HG03196 (cell line): ENCODE measurements around the gene SUCLG2.

Experiments used
- ATAC-seq: cut with Tn5 transposase; IDR thresholded peaks from one replicate; pipeline ENCODE4 v1.9.1; 2021; ENCODE audit not compliant: unreplicated experiment

The SUCLG2 gene

DNA sequence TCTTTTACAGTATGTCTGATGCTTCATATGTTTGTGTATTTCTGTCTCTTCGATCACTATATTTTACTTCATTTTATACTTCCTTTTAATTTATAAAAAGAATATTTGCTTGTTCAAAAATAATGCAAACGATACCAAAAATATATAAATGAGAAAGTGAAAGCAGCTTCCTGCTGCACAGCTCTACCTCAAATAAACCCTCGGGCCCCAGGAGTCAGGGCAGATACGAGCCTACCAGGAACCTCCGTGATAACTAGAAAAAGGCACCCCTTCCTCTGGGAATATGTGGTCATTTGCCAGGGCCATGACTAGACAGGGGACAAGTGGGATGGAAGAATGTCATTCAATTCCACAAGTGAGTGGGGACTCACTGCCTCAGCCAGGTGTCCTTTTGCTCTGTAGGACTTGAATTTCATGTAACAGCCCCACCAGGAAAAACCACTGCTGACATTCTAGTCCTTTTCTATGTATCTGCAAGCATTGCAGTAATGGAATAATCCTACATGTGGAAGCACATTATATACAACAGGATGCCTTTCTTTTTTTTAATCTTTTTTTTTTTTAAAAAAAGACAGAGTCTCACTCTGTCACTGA is 133.3 kb downstream of the SUCLG2 start:
- no peak for ATAC-seq

DNA sequence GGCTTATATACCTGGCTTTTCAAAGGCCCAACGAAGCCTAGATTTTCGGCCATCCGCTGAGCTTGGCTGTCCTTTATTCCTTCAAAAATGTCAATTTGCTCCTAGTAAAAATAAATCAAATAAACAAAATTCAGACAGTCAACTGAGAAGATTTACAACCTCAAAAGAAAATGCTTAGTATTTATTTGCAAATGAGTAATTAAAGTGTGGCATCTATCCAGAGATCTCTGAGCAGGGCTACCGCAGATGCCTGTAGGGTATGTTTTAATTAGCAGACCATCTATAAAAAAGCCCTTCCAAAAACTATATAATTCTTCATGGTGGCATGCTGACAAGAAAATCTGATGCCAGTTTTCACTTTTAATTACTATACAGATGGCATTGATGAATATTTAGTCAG is 136.2 kb downstream of the SUCLG2 start:
- no peak for ATAC-seq

DNA sequence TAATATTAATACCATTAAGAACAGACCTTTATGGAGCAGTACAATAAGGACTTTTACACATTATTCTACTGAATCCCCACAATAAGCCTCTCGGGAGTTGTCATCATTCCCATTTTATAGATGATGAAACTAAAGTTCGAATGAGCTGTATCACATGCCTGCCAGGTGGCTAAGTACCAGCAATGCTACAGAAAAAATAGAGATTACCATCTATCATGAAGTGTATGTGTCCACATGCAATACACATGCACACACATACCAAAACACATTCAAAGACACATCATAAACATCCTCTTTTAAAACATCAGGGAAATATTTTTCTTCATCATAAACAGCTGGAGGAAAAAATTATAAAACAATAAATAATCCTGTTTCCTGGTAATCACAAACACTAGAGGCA is 136.6 kb downstream of the SUCLG2 start:
- no peak for ATAC-seq

DNA sequence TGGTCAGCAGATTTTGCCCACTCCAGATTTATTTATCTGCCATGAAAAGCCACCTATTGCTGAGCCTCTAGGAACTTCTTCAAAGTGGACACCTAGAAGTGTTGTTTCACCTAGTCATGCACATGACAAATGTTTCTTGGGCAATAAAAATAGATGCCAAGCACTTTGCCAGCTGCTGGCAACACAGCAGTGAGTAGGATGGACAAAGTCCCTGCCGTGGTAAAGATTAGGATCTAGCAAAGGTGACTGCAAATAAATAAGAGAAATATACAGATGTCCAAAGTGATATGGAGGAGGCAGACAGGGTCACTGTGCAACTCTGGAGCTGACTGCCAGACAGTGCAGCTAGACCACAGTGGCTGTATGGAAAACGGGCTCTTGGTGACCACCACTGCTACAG is 137.9 kb downstream of the SUCLG2 start:
- ATAC-seq = no peak

DNA sequence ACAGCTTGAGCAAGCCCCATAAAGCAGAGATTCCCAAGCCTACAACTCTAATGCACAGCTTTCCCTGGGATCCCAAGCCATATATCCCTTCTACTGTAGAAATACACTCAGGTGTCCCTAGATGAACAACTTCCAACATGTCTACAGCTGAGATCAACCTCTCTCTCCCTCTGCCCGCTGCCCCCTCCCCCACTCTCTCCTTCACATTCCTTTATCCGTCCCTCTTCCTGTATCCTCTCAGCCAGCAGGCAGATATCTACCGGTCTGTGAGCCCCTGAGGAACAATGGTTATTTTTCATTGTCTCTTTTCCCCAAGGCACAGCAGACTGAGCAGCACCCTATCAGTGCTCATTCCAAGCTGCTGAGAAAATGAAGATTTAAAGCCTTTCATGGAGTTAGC is 138.6 kb downstream of the SUCLG2 start:
- ATAC-seq = no peak

DNA sequence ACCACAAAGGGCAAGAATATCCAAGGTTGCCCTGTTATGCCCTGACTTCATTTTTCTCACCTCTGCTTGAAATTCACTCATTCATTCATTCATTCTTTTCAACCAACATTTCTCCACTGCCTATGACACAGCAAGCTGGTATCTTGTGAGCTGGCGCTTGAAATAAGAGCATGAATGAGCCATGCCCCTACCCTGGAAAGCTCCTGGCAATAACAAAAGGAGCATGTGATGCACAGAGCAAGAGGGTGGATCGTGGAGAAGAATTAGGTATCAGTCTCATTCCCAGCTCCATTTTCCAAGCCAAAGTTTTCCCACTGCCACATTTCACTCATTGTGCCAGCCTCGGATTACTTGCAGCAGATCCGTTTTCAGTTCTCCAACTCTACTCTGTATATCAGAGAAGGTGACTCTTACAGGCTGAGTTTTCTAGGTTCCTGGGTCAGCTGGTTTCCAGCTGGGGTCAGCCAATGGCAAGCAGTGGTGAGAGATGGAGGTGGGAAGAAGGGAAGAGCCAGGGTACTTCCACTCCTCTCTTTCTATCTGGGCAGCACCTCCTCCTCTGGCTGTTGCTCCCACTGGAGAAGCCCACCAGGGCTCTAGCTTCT is 144.8 kb downstream of the SUCLG2 start:
- ATAC-seq = no peak

DNA sequence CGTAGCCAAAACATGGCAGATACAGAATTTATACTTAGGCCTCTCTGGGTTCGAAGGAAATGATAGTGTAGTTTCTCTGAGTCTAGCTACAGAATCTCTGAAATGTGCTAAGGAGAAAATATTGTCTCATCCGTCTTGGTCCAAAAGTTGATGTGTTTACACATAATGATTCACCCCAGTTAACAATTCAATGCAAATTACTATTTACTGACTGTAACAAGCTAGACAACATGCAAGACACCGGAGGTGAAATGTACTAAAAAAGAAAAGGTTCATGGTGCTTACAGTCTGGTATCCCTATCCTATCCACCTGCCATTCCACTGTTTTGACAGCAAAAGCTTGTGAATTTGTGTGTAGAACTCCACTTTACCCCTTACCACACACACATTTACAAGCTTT is 146.8 kb downstream of the SUCLG2 start:
- ATAC-seq = no peak

DNA sequence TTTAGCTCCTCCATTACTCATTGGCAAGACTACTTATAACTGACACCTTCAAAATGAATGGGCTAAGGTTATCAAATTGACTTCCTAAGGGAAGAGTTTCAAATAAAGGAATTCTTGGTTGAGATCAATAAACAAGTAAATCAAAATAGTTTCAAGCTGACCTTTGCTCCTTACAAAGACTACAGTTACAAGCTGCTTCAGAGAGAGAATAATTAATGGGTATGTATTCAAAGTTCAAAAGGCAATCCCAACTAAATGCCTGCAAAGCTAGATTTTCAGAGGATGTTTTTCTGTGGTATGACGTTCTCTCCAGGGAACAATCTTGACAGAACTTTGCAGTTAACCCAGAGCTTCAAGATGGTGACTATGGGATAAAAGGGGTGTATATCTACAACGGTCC is 153.7 kb downstream of the SUCLG2 start:
- ATAC-seq = no peak

DNA sequence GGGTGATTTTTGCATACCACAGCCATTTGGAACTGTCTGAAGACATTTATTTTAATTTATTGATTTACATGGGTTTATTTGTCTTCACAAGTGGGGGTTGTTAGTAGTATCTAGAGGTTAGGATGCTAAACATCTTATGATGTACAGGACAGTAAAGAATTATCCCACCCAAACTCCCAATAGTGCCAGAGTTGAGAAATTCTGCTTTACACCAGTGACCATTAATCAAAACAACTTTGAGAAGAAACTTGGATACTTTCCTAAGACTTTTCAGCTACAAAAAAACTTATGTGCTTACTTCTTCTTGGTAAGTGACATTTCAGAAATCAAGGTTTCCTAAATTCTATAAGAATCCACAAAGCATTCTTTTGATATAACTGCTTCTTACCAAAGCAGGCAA is 156.7 kb downstream of the SUCLG2 start:
- no peak for ATAC-seq

DNA sequence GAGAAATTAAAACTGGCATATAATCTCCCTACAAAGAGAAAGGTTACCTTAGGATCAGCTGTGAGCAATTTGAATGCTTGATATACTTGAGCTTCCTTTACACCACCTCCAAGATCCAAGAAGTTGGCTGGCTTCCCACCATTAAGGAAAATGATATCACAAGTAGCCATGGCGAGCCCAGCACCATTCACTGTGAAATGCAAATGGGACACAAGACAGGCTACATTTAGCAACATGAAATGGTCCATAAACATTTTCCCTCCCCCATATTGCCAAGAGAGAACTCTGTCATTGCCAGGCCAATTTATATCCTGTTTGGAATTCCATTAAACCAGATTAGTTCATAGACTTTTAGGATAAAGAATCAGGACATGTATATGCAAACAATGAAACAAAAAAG is 158.7 kb downstream of the SUCLG2 start:
- ATAC-seq = no peak

DNA sequence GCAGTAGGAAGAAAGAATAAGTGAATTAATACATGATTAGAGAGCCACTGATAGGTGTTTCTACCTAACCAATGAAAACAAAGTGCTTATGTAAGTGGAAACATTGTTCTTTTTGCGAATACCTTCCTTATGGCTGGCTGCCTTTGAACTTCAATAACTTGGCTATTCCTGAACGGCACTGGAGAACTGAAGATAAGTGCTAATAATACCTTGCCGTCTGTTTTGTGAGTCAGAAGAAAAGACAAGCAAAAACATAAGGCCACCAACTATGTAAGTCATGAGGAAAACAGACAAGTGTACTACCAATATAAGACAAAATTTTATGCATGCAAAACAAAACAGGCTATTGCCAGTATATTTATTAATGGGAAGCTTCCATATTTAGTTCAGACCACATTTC is 160.6 kb downstream of the SUCLG2 start:
- ATAC-seq = no peak

DNA sequence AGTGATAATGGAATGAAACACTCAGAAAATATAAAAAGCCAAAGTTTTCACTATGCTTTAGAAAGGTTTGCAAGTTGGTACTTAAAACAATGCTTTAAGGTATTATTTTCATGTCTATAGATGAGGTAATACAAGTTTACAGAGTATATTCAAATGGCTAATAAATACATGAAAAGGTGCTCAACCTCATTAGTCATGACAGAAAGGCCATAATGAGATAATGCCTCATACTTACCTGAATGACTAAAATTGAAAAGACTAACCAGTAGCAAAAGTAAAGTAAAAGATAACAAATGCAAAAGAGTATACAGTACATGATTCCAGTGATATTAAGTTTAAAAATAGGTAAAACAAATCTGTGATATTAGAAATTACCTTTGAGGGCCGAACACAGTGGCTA is 163.8 kb downstream of the SUCLG2 start:
- ATAC-seq = no peak

DNA sequence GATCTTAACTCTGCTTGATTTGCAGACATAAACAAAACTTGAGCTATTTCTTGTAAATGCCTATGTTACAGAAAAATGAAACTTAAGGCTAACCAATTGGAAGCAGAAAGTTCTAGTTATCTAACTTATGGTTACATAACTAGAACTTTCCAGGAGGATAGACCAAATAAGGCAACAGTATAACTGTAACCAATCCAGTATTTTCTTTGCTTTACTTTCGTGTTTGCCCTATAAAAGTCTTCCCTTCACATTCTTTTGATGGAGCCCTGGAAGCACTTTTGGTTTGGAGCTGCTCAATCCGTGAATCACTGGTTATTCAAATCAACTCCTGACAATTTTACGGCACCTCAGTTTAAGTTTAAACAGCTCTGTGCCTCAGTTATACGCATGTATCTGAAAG is 164.6 kb downstream of the SUCLG2 start:
- ATAC-seq = no peak

DNA sequence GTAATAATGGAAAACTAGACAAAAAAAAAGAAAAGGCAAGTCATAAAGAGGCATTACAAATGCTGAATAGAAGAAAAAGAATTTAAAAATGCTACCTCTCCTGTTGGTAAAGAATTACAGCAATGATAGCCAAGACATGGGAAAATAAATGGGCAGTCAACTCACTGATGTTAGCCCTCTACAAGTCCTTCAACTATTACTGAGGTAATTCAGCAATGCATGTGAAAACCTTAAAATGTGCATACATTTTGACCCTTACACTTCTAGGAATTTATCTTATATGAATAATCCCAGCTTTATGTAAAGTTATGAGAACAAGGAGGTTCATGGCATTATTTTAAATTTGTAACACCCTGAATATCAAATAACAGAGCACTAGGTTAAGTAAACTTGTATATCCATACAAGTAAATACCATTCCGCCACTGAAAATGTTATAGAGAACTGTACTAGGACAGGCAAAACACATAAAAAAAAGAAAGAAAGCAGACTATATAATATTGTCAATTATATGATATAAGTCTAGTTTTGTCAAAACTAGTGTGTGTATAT is 166.8 kb downstream of the SUCLG2 start:
- no peak for ATAC-seq

DNA sequence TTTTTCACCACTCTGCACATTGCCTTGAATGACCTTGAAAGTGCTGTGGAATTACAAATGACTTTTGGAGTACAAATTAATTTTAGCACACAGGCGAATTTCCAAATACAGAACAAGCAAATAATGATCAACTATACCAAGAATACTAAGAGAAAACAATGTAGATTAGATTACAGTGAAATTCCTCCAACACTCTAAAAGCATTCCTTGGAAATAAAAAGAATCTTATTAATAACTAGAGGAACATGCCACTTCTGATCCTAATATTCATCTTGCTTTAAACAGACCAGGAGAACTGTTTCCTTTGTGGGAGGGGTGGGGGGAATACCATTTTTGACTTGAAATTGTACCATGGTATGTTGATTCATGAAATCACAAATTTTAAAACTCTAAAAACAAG is 167.5 kb downstream of the SUCLG2 start:
- ATAC-seq = no peak

DNA sequence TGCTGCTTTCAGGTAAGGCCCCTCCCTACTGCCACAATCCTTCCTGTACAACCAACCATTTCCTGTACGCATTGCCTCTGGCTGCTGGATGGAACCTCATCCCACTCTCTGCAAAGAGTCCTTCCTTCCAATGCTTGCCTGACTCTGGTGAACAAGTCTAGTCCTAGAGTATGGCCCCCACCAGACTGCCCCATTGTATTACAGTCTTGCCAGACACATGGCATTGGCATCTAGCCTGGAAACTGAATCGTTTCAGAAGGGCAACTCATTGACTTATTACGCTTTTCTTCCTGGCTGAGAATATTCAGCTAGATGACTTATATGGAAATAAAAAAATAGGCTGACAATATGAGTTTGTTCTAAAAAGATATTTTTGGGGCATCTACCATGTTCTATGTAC is 170.3 kb downstream of the SUCLG2 start:
- no peak for ATAC-seq

DNA sequence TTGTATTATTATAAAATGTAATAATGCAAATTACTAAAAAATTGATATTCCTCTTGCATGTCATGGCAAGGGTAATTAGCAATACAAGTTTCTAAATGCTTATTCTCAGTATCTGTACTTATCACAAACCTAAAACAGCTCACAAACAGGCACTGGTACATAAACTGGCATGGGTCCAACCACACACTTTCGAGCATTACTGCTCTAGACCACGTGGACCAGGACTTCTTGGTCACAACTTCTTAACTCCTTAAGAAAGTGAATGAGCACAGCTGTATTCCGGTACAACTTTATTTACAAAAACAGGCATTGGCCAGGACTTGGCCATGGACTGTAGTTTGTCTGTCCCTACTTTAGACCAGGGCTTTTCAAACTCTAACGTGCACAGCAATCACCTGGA is 173.3 kb downstream of the SUCLG2 start:
- no peak for ATAC-seq

DNA sequence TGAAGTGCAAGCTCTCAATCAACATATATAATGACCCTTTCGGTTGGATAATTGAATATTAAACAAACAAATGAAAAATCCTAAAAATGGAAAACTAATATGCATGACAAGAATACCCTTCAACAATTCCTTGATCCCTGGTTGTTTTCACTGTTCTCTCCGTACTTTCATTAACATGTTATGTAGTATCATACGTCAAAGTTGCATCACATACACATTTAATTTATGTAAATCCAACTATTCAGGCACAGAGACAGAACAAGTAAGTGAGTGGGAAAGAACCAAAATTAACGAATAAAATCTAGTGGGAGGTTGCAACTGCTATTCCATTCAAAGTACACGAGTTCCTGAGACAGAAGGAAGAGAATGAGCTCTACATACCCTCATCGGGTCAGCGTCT is 176.0 kb downstream of the SUCLG2 start:
- no peak for ATAC-seq

DNA sequence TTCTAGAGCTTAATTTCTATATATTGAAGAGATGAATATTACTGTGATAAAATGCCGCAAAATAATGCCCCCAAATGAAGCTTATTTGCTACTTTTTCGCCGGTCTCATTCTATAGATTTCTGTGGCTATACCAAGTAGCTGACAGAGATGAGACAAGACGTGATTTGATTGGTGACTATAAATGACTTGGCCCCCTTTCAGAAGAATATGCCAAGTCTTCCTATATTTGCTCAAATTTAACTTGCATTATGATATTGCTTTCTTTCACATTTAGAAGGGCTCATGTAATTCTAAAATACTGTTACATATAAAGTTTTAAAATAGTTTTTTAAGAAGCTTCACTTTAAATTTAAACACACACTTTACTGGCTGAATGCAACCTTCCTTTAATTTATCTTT is 180.1 kb downstream of the SUCLG2 start:
- ATAC-seq = no peak

DNA sequence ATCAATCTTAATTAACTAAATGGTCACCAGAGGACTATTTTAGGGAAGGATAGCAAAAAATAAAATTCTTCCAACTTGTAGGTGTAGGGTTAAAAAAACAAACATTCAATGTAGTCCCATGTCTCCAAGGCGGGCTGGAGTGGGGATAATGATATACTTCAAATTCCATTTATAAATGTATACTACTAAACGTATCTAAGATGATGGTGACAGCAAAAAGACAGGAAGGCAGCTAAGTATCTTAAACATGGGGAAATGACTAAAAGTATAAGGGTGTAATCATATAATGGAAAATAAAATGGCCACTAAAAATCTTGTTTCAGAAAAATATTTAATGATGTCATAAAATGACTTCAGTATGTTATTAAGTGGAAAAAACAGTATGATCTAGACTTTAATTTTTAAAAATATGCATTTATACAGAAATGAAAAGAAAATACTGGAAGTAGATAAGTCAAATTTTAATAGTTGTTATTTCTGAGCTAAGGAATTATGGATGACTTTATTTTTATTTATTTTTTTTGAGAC is 181.7 kb downstream of the SUCLG2 start:
- no peak for ATAC-seq

DNA sequence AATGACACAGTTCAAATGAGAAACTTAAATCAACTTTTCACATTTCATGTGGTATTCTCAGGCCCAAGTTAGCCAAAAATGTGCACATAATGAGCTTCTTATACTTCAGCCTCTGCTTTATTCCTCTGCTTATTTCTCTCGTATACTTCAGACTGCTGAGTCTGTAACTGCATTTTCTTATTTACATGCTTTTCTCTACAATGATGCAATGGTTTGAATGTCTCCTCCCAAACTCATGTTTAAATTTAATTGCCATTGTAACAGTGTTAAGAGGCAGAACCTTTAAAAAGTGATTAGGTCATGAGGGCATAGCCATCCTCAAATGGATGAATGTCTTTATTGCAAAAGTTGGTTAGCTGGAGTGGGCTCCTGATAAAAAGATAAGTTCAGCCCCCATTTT is 184.2 kb downstream of the SUCLG2 start:
- ATAC-seq = no peak

DNA sequence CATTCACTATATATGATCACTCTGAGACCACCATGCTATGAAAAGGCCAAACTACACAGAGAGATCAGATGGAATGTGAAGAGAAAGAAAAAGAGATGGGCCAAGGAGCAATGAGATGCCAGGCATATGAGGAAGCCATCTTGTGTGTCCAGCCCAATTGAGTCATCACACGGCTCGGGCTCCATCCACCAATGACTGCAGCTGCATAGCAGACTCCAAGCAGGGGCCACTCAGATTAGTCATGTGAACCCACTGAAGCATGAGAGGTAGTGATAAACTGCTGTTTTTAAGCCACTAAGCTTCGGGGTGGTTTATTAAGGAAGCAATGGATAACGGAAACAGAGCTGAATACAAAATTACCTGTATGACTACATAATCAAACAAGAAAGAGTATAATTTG is 185.9 kb downstream of the SUCLG2 start:
- no peak for ATAC-seq

DNA sequence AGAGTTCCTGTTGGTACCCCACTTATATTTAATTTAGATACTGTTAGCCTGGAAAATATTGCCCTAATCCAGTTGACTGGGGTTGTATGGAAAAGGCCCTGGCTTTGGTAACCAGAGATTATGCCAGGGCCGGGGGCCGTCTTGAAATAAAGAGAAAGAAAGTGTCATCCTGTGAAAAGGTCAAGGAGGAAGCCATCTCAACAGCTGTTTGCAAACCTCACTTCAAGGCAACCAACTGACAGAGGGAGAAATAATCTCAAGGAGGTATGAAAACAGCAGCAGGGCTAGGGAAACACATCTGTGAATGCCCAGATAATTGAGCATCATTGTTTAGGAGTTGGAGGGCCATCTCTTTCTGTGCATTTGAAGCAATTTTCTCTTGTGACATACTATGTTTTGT is 190.8 kb downstream of the SUCLG2 start:
- ATAC-seq = no peak
